IPS-20b (cell line): Measurements from ENCODE around the gene ARHGEF16.

Experiments used
- H3K27ac ChIP-seq: one replicate; pipeline ENCODE4 v1.5.1; 2013; ENCODE audit warnings: low read length
- H3K27me3 ChIP-seq: 2 replicates; pipeline ENCODE4 v1.6.1; 2013; ENCODE audit warnings: mild to moderate bottlenecking, low read length, inconsistent platforms; ENCODE audit not compliant: insufficient read depth
- H3K36me3 ChIP-seq: 2 replicates; pipeline ENCODE4 v1.6.1; 2013; ENCODE audit warnings: low read depth, mild to moderate bottlenecking, inconsistent platforms, low read length, moderate library complexity; ENCODE audit not compliant: insufficient read depth
- H3K4me1 ChIP-seq: 2 replicates; pipeline ENCODE4 v1.6.1; 2013; ENCODE audit warnings: mild to moderate bottlenecking, control low read depth, inconsistent platforms, low read length, moderate library complexity; ENCODE audit not compliant: insufficient read depth
- H3K4me3 ChIP-seq: 2 replicates; pipeline ENCODE4 v1.5.1; 2013; ENCODE audit warnings: mild to moderate bottlenecking, low read length, inconsistent platforms
- H3K9ac ChIP-seq: 2 replicates; pipeline ENCODE4 v1.6.1; 2013; ENCODE audit warnings: low read depth, mild to moderate bottlenecking, inconsistent platforms, low read length, moderate library complexity
- H3K9me3 ChIP-seq: 2 replicates; pipeline ENCODE4 v1.6.1; 2013; ENCODE audit warnings: mild to moderate bottlenecking, low read depth, low read length, inconsistent platforms; ENCODE audit not compliant: insufficient read depth

ARHGEF16 gene

DNA sequence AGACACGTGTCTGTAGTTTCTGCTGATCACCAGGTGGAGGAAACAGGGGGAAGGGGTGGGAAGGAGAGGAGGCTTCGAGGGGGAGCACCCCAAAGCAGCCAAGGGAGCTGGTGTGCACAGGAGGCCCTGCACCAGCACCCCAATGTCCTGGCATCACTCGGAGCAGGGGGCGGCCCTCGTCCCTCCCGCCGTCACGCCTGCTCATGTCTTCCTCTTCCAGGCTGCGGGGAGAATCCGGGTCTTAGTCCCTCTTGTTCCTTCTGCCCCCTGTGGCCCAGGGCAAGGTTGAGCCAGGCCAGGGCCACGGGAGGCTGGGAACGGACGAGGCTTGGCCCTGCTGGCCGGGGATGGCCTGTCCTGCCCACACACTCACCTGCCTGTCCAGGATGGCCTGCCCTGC, 21.4 kb upstream of the ARHGEF16 start:
- H3K9me3 ChIP-seq: no peaks in the 10 kb centered on the region
- H3K9ac ChIP-seq: no peak overlapping the region
- H3K36me3 ChIP-seq: no peaks in the 10 kb centered on the region
- no peak overlapping the region for H3K4me3 ChIP-seq
- H3K27me3 ChIP-seq: no peaks in the 10 kb centered on the region
- no peaks in the 10 kb centered on the region for H3K4me1 ChIP-seq
- no peak overlapping the region for H3K27ac ChIP-seq

DNA sequence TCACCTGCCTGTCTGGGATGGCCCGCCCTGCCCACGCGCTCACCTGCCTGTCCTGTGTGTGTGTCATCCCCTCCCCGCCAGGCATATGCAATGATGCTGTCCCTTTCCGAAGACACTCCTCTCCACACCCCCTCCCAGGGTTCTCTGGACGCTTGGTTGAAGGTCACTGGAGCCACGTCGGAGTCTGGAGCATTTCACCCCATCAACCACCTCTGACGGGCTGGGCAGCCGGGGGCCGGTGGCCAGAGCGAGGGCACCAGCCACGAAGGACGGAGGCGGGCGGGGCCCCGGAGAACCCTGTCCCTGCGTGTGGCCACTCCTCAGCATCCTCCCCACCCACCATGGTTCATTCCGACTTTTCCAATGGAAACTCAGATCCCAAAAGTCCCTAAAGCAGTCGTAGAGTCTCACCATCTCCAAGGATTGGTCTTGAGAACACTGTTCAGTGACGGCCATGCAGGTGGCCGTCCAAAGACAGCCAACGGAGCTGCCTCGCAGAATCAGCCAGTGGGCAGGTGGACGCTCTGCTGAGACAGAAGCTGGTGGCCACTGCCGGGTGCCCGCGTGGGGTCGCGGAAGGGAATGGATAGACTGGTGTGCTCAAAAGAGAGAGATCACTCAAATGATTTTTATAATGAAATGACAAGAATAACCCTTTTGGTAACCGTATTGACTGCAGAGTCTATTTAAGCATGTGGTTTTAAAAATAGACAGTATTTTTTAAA, 20.7 kb upstream of the ARHGEF16 start:
- Histone ChIP-seq H3K36me3 (no peaks in the 10 kb centered on the region), H3K27me3 (no peaks in the 10 kb centered on the region), H3K27ac (no peak overlapping the region), H3K4me1 (no peaks in the 10 kb centered on the region), H3K4me3 (no peak overlapping the region), H3K9ac (no peak overlapping the region), H3K9me3 (no peaks in the 10 kb centered on the region)

DNA sequence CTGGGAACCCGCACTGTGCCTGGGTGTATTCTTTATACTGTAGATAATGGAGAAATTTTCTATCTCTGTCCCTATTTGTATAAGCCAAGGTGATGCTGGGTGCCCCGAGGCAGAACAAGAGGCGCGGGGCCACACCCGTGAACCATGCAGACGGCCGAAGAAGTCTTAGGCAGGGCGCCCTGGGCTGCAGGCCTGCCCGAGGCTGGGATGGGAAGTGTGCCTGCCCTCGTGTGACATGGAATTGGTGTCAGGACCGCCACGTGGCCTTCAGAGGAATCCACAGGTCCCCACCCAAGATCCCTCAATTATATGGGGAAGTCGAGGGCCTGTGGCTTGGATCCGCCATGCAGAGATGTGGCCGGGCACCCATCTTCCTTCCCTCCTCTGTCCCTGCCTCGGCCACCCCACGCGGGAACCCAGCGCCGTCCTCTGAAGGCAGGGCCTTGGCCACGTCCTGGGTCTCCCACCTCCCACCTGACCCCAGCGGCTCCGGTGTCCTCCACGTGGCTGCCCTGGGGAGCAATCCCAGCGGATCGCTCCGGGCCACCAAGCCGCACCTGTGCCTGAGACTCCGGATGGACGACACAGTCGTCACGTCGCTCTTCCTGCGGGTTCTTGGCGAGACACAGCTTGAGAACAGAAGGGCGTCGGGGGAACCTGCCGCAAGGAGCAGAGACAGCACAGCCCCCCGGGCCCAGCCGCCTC, 19.9 kb upstream of the ARHGEF16 start:
- H3K27ac ChIP-seq: no peak overlapping the region
- H3K4me1 ChIP-seq: no peaks in the 10 kb centered on the region
- H3K4me3 ChIP-seq: no peak overlapping the region
- no peaks in the 10 kb centered on the region for H3K9me3 ChIP-seq
- H3K27me3 ChIP-seq: no peaks in the 10 kb centered on the region
- H3K9ac ChIP-seq: no peak overlapping the region
- no peaks in the 10 kb centered on the region for H3K36me3 ChIP-seq

DNA sequence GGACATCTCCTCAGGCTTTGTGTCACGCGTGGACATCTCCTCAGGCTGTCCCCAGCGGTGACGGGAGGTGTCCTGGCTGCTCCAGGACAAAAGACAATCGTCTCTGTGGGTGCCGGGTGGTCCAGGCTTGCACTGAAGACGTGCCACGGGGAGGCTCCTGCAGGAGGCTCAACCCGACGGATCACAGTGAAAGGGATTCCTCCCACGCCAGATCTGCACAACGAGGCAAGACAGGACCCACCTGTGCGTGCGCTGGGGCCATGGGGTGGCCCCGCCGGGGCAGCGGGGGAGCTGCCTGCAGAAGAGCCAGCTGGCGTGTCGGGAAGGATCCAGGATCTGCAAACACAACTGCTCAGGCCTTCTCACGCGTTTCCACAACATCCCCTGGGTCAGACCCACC, 18.8 kb upstream of the ARHGEF16 start:
- no peaks in the 10 kb centered on the region for H3K9me3 ChIP-seq
- H3K27ac ChIP-seq: no peak overlapping the region
- no peaks in the 10 kb centered on the region for H3K36me3 ChIP-seq
- no peak overlapping the region for H3K4me3 ChIP-seq
- H3K9ac ChIP-seq: no peak overlapping the region
- no peaks in the 10 kb centered on the region for H3K27me3 ChIP-seq
- H3K4me1 ChIP-seq: no peaks in the 10 kb centered on the region

DNA sequence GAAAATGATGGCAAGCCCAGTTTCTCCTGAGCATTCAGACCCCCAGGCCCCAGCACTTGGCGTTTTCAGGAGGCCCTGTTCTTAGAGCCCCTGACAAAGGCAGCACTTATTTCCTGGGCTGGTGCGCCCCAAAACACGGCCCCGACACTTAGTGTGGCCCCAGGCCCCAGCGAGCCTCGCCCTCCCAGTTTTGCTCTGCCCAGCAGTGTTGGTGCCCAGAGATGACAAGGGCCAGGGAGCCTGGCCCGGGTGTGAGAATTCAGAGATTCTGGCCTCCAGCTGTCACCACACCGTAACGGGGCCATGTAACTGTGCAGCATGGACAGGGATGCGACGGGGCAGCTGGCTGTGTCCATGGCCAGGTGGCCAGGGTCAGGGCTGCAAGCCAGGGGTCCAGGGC, 18.0 kb upstream of the ARHGEF16 start:
- H3K27me3 ChIP-seq: no peaks in the 10 kb centered on the region

DNA sequence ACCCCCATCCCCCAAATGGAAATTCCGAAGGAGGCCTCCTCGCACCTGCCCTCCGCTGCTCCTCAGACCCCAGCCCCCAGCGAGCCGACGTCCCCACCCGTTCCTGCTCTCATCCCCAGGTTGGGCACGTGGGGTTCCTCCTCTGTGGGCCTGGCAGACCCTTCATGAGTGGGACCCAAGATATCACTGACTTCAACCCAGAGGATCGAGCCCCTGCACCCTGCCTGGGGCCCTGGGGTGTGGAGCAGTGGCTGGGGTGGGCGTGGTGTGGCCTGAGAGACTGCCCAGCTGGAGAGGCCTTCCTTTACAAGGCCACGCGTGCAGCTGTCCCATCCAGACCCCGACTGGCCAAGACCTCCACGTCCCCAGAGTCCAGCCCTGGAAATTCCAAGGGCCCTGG, 17.6 kb upstream of the ARHGEF16 start:
- no peak overlapping the region for H3K4me3 ChIP-seq
- no peaks in the 10 kb centered on the region for H3K27me3 ChIP-seq
- no peak overlapping the region for H3K9ac ChIP-seq
- no peaks in the 10 kb centered on the region for H3K4me1 ChIP-seq
- H3K27ac ChIP-seq: no peak overlapping the region
- no peaks in the 10 kb centered on the region for H3K9me3 ChIP-seq
- H3K36me3 ChIP-seq: no peaks in the 10 kb centered on the region

More for the DNA sequence above, 18.0 kb upstream of the ARHGEF16 start:
- Histone ChIP-seq H3K36me3 (no peaks in the 10 kb centered on the region), H3K9ac (no peak overlapping the region), H3K4me3 (no peak overlapping the region), H3K27ac (no peak overlapping the region), H3K4me1 (no peaks in the 10 kb centered on the region), H3K9me3 (no peaks in the 10 kb centered on the region)

DNA sequence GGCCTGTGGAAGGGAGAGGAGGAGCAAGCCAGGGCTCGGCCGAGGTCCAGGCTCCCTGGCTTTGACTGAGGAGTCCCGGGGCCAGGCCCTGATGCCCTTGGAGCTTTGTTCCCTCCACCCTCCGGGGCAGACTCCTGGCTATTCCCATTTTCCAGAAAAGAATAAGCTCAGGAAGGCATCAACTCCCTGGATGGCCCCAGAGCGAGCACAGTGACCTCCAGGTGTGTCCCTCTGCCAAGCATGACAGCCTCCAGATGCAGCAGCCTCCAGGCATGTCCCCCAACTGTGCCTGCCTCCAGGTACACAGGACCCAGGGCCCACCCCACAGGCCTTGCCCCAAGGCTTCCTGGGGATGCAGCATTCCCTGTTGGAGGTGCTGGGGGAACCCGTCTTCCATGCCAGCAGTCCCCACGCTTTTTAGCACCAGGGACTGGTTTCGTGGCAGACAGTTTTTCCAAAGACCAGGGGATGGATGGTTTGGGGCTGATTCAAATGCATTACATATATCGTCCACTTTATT, 15.7 kb upstream of the ARHGEF16 start:
- Histone ChIP-seq H3K4me3 (no peak overlapping the region), H3K27ac (no peak overlapping the region), H3K9ac (no peak overlapping the region), H3K36me3 (no peaks in the 10 kb centered on the region), H3K9me3 (no peaks in the 10 kb centered on the region), H3K4me1 (no peaks in the 10 kb centered on the region), H3K27me3 (no peaks in the 10 kb centered on the region)

DNA sequence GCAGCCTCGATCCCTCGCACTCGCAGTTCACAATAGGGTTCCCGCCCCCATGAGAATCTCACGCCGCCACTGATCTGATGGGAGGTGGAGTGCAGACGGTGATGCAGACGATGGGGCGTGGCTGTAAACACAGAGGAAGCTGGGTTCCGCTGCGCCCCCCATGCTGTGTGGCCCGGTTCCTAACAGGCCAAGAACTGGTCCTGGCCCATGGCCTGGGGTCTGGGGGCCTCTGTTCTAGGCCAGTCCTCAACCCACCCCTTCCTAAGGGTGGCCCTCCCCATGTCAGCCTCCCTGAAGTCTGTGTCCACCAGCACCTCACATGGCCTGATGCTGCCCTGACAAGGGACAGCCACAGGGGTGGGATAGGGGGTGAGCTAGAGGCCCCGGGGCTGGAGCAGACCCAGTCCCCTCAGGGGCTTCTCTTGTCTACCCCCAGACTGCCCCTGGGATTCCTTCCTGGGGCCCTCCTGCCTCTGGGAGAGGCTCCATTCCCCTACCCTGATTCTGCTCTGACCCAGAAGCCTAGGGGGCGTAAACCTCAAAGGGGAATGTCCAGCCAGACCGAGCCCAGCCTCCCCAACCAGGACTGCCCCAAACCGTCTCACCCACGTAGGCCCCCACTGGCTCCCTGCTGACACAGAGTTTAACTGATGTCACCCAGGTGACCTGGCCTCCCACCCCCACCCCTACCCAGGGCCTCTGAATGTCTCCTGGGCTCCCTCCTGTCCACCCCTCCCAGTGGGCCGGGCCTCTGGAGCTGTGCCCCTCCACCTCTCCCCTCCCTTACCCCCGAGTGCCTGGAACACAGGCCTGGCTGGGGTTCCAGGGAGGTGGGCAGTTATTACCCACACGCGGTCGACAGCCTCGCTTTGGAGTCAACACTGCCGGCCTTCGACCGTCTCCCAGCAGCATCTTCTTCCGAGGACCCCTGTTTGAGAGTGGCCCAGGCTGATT, 14.8 kb upstream of the ARHGEF16 start:
- Histone ChIP-seq H3K9me3 (no peaks in the 10 kb centered on the region), H3K27me3 (no peaks in the 10 kb centered on the region), H3K9ac (no peak overlapping the region), H3K4me1 (no peaks in the 10 kb centered on the region), H3K36me3 (no peaks in the 10 kb centered on the region), H3K27ac (no peak overlapping the region), H3K4me3 (no peak overlapping the region)

DNA sequence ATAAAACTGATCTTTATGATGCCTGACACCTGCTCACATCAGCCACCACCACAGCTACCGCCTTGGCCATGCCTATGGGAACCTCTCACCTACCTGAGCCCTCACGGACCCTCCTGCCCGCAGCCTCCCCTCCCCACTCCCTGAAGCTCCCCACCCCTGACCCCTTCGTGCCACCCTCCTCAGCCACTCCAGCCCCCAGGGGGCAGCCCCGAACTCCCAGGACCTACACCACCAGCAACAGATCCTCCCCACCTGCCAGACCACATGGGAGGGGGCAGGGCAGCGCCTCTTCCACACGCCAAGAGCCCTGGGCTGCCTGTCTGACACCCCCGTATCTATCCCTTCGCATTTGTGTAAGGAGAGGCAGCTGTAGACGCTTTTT, 14.2 kb upstream of the ARHGEF16 start:
- H3K4me1 ChIP-seq: no peaks in the 10 kb centered on the region
- no peaks in the 10 kb centered on the region for H3K9me3 ChIP-seq
- no peak overlapping the region for H3K27ac ChIP-seq
- H3K9ac ChIP-seq: no peak overlapping the region
- H3K4me3 ChIP-seq: no peak overlapping the region
- no peaks in the 10 kb centered on the region for H3K27me3 ChIP-seq
- no peaks in the 10 kb centered on the region for H3K36me3 ChIP-seq

DNA sequence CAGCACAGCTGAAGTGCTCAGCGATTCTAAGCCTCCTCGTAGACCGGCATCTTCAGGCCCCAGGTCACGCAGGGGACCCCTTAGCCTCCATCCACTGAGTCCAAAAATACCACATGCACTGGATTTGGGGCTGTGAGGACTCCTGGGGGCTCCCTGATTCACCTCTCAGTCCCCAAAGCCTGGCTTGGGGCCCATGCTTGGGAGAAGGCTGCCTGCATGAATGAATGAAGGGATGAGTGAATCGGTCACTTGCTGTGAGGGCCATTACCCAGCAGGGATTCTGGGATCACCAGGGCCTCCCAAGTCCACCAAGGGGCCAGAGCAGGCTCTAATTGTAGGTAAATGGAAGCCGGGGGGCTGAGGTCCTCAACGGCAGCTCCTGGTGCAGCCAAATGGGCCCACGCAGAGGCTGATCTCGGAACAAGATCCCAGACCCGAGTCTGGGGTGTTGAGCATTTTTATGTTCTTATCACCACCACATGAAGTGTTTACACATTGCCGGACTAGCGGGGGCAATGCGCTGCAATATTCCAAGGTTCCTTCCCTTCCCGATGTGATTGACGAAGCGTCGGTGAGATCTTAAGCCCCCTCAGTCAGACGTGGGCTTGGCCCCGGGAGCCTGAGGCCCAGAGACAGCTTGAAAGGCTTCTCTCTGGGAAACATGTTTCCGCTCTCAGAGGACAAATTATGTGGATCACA, 13.6 kb upstream of the ARHGEF16 start:
- Histone ChIP-seq H3K27ac (no peak overlapping the region), H3K9me3 (no peaks in the 10 kb centered on the region), H3K4me1 (no peaks in the 10 kb centered on the region), H3K4me3 (no peak overlapping the region), H3K36me3 (no peaks in the 10 kb centered on the region), H3K9ac (no peak overlapping the region), H3K27me3 (no peaks in the 10 kb centered on the region)

DNA sequence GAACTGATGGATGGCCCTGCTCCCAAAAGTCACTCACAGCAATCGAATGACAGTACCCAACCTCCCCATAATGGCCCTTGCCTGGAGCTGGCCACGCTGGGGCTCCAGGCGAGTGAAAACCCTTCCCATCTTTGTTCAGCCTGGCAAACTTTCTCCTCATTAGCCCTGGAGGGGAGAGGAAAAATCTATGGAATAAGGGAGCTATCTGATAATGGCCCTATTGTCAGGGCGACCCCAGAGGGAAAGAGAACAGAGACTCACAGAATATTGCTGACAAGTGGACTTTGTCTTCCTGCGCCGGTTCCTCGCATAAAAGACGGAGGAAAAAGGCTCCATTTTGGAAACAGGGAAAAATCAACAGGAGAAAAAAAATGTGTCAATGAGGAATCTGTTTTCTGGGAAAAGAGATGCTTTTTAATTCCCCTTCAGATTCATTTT, 13.0 kb upstream of the ARHGEF16 start:
- H3K27ac ChIP-seq: no peak overlapping the region
- H3K27me3 ChIP-seq: no peaks in the 10 kb centered on the region
- no peak overlapping the region for H3K9ac ChIP-seq
- H3K36me3 ChIP-seq: no peaks in the 10 kb centered on the region
- no peaks in the 10 kb centered on the region for H3K4me1 ChIP-seq
- no peak overlapping the region for H3K4me3 ChIP-seq
- no peaks in the 10 kb centered on the region for H3K9me3 ChIP-seq
